Stimulated activated CD8-positive, alpha-beta memory T cell treated with anti-CD3 and anti-CD28 coated beads, Interleukin-4, amount 100 ng/mL, for 24 hours (primary cell): ENCODE results near the gene TEAD1.

Source experiments
- DNase-seq: peaks from one replicate; pipeline ENCODE4 v3.0.0-alpha.2; 2020; ENCODE audit warnings: low read depth

TEAD1 gene

DNA sequence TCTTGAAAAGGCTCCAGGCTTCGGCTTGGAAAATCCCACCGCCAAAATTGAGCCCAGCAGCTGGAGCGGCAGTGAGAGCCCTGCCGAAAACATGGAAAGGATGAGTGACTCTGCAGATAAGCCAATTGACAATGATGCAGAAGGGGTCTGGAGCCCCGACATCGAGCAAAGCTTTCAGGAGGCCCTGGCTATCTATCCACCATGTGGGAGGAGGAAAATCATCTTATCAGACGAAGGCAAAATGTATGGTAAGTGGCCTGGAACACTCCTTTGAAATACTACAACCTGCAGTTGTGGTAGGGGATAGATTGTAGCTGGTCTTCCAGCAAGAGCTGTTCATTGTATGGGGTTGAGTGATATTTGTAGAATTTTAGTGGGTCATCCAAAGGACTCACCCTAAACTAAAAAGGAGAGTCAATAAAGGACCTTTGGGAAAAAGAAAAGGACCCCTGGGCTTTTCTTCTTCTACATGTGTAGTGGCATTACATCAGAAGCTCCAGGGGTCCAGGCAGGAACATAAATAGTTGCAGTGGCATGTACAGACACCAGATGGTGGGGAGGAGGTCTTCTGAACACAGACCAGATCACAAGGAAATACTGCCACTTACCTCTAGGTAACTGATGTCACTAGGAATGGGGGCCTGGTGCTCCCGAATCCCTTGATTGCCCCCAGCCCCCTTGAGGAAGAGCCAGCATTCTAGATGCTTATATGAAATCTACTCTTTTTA, 90.1 kb downstream of the TEAD1 start:
- no peak for DNase-seq

- DNase-seq: no peak
These were observed 91.2 kb downstream of the TEAD1 start for GRCh38 chr11:12765428-12765827.

GRCh38 chr11:12767027-12767426, 92.8 kb downstream of the TEAD1 start:
- no peak for DNase-seq

DNA sequence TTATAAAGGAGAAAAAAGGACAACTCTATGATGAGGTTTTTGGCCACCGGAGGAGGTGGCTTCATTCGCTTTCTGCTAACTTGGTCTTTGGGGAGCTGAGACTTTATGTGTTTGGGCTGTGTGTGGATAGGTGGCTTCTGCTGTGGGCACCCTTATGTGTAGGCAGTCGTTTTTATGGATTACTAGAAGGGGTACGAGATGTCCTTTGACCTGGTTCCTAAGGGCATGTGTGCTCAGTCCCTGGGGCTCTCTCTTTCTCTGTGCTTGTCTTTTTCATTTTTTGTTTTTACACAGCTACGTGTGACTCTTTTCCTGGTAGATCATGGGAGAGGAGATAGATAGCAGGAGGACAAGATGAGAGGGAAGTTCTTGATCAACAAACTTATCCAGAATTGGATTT, 93.4 kb downstream of the TEAD1 start:
- DNase-seq: no peak

GRCh38 chr11:12768726-12769673, 94.8 kb downstream of the TEAD1 start:
- no peak for DNase-seq

DNA sequence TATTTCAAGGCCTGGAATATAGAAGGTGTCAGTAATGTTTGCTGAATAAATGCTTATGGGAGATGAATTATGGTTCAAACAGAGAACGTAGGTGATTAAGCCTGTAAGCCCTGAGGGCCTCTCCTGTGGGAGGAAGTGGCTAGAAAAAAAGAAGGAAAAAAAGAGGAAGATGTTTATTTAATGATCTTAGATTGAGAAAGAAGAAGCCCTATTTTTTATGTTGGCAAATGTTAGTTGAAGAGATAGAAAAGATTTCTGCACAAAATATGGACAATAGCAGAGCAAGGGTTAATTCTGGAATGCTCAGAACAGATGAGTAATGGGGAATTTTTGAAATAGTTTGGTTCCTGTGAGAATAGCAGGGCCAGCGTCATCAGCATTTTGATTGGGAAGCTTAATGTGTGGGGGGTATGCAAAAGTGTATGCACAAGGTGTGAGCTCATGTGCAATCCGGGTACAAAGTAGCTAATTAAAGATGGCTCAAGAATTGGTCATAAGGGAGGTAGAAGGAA, 95.7 kb downstream of the TEAD1 start:
- no peak for DNase-seq

DNA sequence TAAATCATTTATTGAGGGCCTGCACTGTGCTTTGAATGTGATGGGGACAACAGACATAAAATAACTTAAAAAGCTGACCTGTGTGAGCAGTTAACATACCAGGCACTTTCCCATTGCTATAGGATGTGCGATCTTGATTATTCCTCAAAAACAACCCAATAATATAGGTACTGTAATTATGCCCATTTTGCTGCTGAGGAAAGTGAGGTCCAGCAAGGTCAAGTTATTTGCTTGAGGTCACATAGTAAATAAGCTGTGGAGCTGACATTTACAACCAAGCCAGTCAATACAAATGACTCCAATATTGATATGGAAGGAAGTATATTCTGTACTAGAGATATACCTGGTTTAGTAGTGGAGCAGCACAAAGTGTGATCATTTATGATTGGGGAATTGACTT, 96.2 kb downstream of the TEAD1 start:
- no peak for DNase-seq

DNA sequence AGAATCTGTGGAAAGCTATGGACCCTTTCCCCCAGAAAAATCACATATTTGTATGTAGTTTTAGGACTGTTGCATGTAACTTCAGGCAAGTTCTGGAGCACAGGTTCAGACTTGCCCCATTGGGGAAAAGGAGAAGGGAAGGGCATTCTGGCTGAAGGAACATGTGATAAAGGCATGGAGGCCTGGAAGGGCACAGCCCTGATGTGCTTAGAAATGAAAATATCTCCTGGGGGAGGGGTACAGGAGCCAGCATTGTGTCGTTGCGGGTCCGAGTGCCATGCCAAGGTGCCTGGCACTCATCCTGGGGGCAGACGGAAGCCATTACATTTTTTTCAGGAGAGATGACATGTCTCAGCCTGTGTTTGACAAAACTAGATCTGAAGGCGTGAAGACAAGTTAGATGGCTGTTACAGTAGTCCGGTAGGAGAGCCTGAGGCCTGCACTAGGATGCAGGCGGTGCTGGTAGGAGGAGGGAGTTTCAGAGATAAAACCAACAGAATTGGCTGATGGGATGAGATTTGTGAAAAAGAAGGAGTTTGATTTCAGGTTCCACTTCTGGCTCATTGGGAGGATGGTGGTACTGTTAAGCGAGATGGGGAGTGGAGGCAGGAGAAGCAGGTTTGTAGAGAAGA, 96.9 kb downstream of the TEAD1 start:
- DNase-seq: no peak

DNA sequence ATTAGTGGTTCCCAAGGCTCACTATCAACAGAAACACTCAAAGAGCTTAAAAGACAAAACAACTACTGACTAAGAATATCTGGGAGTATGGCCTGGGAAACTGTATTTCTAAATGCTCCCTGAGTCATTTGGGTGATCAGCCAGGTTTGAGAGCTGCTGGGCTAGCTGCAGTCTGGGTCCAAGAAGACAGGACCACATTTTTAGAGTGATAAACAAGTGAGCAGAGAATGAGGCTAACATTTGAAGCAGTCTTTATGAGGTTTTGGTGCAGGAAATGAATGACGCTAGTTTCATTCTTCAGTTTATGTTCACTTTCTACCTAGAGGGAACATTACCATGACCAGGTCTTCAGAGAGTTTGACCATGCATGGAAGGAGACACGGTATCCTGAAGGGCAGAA, 97.7 kb downstream of the TEAD1 start:
- DNase-seq: no peak

DNA sequence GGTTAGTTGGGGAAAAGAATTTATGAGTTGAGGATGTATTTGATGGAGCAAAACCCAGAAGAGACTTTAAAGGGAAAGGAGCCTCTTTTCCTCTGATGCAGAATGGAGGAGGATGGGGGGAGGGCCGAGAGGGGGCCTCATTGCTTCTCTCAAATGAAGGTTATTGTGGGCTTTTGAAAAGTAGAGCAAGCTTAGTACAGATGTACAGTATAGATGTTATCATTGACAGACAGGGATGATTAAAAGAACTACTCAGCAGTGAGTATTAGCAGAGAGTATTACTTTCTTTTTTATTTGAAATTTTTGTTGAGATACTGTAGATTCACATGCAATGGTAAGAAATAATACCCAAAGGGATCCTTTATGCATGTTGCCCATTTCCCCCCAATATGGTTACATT, 98.1 kb downstream of the TEAD1 start:
- DNase-seq: no peak

DNA sequence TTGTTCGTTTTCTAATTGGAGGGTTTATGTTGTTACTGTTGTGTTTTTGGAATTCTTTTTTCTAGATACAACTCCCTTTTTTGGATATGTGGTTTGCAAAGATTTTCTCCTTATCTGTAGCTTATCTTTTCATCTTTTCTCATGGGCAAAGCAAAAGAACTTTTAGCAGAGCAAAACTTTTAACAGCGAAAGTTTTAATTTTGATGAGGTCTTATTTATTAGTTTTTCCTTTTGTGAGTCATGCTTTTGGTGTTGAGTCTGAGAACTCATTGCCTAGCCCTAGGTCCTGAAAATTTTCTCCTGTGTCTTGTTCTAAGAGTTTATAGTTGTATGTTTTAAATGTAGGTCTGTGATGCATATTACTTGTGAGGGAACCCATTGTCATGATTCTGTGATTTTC, 99.4 kb downstream of the TEAD1 start:
- DNase-seq: no peak

DNA sequence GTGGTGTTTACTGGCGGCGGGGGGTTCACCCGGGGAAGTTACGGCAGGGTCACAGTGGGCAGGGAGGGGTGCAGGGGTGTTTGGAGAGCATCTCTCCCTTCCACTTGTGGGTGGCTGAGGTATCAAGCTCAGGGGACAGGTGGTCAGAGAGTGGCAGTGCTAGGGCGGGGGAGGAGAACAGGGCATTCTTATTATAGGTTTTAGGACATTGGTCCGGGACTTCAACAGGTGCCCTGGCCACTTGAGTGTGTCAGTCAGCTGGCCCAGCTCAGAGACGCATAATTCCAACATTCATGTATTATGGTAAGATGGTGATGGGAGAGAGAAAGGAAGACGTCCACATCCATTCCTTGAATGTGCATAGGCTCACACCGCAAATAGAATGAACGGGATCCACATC, 101.7 kb downstream of the TEAD1 start:
- no peak for DNase-seq

GRCh38 chr11:12777208-12777874, 103.1 kb downstream of the TEAD1 start:
- DNase-seq: no peak

GRCh38 chr11:12778240-12778905, 104.2 kb downstream of the TEAD1 start:
- no peak for DNase-seq

- DNase-seq: no peak
These were observed 109.5 kb downstream of the TEAD1 start for GRCh38 chr11:12783765-12784164.

- no peak for DNase-seq
These were observed 110.2 kb downstream of the TEAD1 start for GRCh38 chr11:12784445-12784844.

DNA sequence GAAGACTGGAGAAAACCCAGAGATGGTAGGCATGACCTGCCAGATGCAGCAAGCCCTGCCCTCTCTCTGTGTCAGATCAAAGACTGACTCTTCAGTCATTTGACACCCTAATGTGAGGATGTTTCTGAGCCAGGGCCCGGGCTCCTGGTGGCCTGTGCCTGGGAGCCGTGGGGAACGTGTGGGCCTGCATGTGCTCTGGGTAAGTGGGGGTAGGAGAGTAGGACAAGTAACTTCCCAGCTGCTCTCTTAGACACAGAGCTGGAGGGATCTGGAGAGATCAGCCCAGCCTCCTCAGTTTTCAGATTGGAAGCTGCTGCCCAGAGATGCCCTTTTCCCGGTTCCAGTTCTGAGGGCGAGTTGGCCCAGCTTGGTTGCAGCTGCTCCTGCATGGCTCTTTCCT, 110.8 kb downstream of the TEAD1 start:
- DNase-seq: no peak

- DNase-seq: no peak
These were observed 111.7 kb downstream of the TEAD1 start for GRCh38 chr11:12785901-12786300.

GRCh38 chr11:12786450-12786849, 112.2 kb downstream of the TEAD1 start:
- DNase-seq: no peak

- no peak for DNase-seq
These were observed 112.7 kb downstream of the TEAD1 start for GRCh38 chr11:12786891-12787290.

DNA sequence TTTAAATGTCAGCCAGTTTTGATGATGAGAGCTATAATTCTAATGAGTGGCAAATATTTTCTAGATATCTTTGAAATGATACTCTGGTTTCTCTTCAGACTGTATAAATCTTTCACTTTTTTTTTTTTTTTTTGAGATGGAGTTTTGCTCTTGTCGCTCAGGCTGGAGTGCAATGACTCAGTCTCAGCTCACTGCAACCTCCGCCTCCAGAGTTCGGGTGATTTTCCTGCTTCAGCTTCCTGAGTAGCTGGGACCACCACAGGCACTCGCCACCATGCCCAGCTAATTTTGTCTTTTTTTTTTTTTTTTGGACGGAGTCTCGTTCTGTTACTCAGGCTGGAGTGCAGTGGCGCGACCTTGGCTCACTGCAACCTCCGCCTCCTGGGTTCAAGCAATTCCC, 113.6 kb downstream of the TEAD1 start:
- DNase-seq: no peak

- no peak for DNase-seq
These were observed 114.8 kb downstream of the TEAD1 start for GRCh38 chr11:12789054-12789453.
